HepG2 (cell line): Measurements from ENCODE around the gene INAFM1. TPM values are rescaled to one million over a fixed set of nuclear protein-coding genes. Genes with fewer than 3 reads are reported as not detected.
A peak's percentile ranks its signal among the peaks of the same experiment; 100 is the strongest.

Experiments
- ATF3 ChIP-seq: sonication (generic); formaldehyde crosslinking; IDR thresholded peaks from 2 replicates; pipeline ENCODE4 v1.4.0; 2020; ENCODE audit warnings: missing genetic modification reagents
- CAMTA2 ChIP-seq: sonication (generic); formaldehyde crosslinking; IDR thresholded peaks from 2 replicates; pipeline ENCODE4 v1.4.0; 2020; ENCODE audit warnings: mild to moderate bottlenecking, missing genetic modification reagents, borderline replicate concordance
- FUBP1 ChIP-seq: sonication (generic); formaldehyde crosslinking; IDR thresholded peaks from 2 replicates; pipeline ENCODE4 v1.5.1; 2020; ENCODE audit warnings: missing genetic modification reagents, mild to moderate bottlenecking, borderline replicate concordance
- KLF16 ChIP-seq, 2 experiments: sonication (generic) in 1 of 2; formaldehyde crosslinking in 1 of 2; IDR thresholded peaks; 2 replicates each; pipeline versions ENCODE4 v1.6.1 to v1.8.0; 2016 to 2023; ENCODE audit warnings: missing genetic modification reagents in 2 of 2, missing compliant biosample characterization in 1 of 2
- MTF1 ChIP-seq: sonication (generic); formaldehyde crosslinking; IDR thresholded peaks from 2 replicates; pipeline ENCODE4 v1.5.0; 2020; ENCODE audit warnings: missing genetic modification reagents
- MYC ChIP-seq: sonication (generic); formaldehyde crosslinking; IDR thresholded peaks from 2 replicates; pipeline ENCODE4 v1.9.0; 2021; ENCODE audit warnings: missing genetic modification reagents, borderline replicate concordance
- PHF8 ChIP-seq: sonication (generic); formaldehyde crosslinking; IDR thresholded peaks from 2 replicates; pipeline ENCODE4 v1.5.0; 2020; ENCODE audit warnings: missing genetic modification reagents
- POGK ChIP-seq: sonication (generic); formaldehyde crosslinking; conservative IDR thresholded peaks from 2 replicates; pipeline ENCODE4 v1.8.0; 2022; ENCODE audit warnings: mild to moderate bottlenecking, moderate library complexity, missing genetic modification reagents
- SNRNP70 ChIP-seq: fragments of 200-400 bp; formaldehyde crosslinking; IDR thresholded peaks from 2 replicates; pipeline ENCODE4 v1.6.1; 2017; ENCODE audit warnings: mild to moderate bottlenecking, low read depth, low read length, moderate library complexity
- THRA ChIP-seq: sonication (generic); formaldehyde crosslinking; IDR thresholded peaks from 2 replicates; pipeline ENCODE4 v1.4.0; 2020; ENCODE audit warnings: missing genetic modification reagents, borderline replicate concordance
- TIGD3 ChIP-seq: sonication (generic); formaldehyde crosslinking; IDR thresholded peaks from 2 replicates; pipeline ENCODE4 v1.5.1; 2020; ENCODE audit warnings: mild to moderate bottlenecking, missing genetic modification reagents, borderline replicate concordance
- WIZ ChIP-seq: sonication (generic); formaldehyde crosslinking; IDR thresholded peaks from 2 replicates; pipeline ENCODE4 v1.5.1; 2020; ENCODE audit warnings: mild to moderate bottlenecking, missing genetic modification reagents
- ZBTB7B ChIP-seq: sonication (generic); formaldehyde crosslinking; IDR thresholded peaks from 2 replicates; pipeline ENCODE4 v1.4.0; 2020; ENCODE audit warnings: missing genetic modification reagents
- ZC3H13 ChIP-seq: sonication (generic); formaldehyde crosslinking; IDR thresholded peaks from 2 replicates; pipeline ENCODE4 v1.8.1; 2023; ENCODE audit warnings: mild to moderate bottlenecking, missing genetic modification reagents, moderate library complexity
- ZNF101 ChIP-seq: sonication (generic); formaldehyde crosslinking; IDR thresholded peaks from 2 replicates; pipeline ENCODE4 v1.4.0; 2020; ENCODE audit warnings: mild to moderate bottlenecking, low read depth, missing genetic modification reagents, borderline replicate concordance
- ZNF333 ChIP-seq: sonication (generic); formaldehyde crosslinking; IDR thresholded peaks from 2 replicates; pipeline ENCODE4 v1.4.0; 2020; ENCODE audit warnings: mild to moderate bottlenecking, missing genetic modification reagents, borderline replicate concordance
- ZNF567 ChIP-seq: sonication (generic); formaldehyde crosslinking; IDR thresholded peaks from 2 replicates; pipeline ENCODE4 v1.8.1; 2023; ENCODE audit warnings: mild to moderate bottlenecking, missing genetic modification reagents, borderline replicate concordance
- ZNF598 ChIP-seq: sonication (generic); formaldehyde crosslinking; IDR thresholded peaks from 2 replicates; pipeline ENCODE4 v1.5.1; 2020; ENCODE audit warnings: mild to moderate bottlenecking, missing genetic modification reagents, borderline replicate concordance
- ZNF629 ChIP-seq: sonication (generic); formaldehyde crosslinking; conservative IDR thresholded peaks from 2 replicates; pipeline ENCODE4 v1.5.0; 2020; ENCODE audit warnings: missing genetic modification reagents
- ZNF652 ChIP-seq: IDR thresholded peaks from 2 replicates; pipeline ENCODE4 v1.6.1; 2016; ENCODE audit warnings: low read depth, borderline replicate concordance
- polyA plus RNA-seq, 8 experiments: library from polyadenylated mRNA; depleted of rRNA in 3 of 8; stranded (reverse) in 7 of 8; unstranded in 1 of 8; fragments of >200 nt; fragmentation: Illumina TruSeq in 4 of 8; extraction: Trizol in 4 of 8; gene quantifications; 2 replicates each; pipeline versions ENCODE4 v1.2.1 to v1.2.3, GENCODE V29; 2011 to 2016; ENCODE audit warnings: low read depth in 4 of 8, missing spikeins in 1 of 8, mixed read lengths in 1 of 8; ENCODE audit not compliant: insufficient read depth in 1 of 8
- total RNA-seq, 5 experiments: library from RNA; depleted of rRNA; stranded (reverse); fragments of >200 nt; fragmentation: Illumina TruSeq; extraction: Trizol; gene quantifications; 2 replicates each; pipeline ENCODE4 v1.2.3, GENCODE V29; 2016; ENCODE audit warnings: low read depth in 1 of 5
- TF ChIP-seq, protein P1 (sequence below): sonication (generic); formaldehyde crosslinking; IDR thresholded peaks from 2 replicates; pipeline ENCODE4 v1.8.0; 2022; ENCODE audit warnings: low read depth, missing genetic modification reagents

INAFM1 gene
- total and polyA plus RNA-seq, 2 of the 13 experiments (the other 11 are each of a cell fraction or from before 2014, with no cell fraction given) = 0.88 to 1.9 TPM

GRCh38 chr19:47247308-47247990, 27.2 kb upstream of the INAFM1 start (continued):
- TF ChIP-seq ZNF567 (CRISPR knock-in tag) = no peak
- no peak for TF ChIP-seq THRA (CRISPR knock-in tag)
- TF ChIP-seq TIGD3 = no peak
- TF ChIP-seq ATF3 (CRISPR knock-in tag) = no peak
- TF ChIP-seq ZBTB7B (CRISPR knock-in tag) = no peak
- TF ChIP-seq WIZ = no peak
- TF ChIP-seq ZNF333 = no peak
- TF ChIP-seq ZNF101 (CRISPR knock-in tag) = no peak
- TF ChIP-seq POGK (CRISPR knock-in tag) = no peak
- TF ChIP-seq FUBP1 (CRISPR knock-in tag) = no peak
- no peak for TF ChIP-seq MTF1 (CRISPR knock-in tag)
- no peak for TF ChIP-seq KLF16 (CRISPR knock-in tag; IDR thresholded peaks at IDR 0.05)
- no peak for TF ChIP-seq SNRNP70
- TF ChIP-seq ZC3H13 (CRISPR knock-in tag) = no peak
- peak; percentile 45; the same call in 1 of the 2 replicates for TF ChIP-seq MYC
- TF ChIP-seq ZNF652 = no peak
- no peak for TF ChIP-seq PHF8 (CRISPR knock-in tag)
- 0 out of 2 replicates have a peak, but pooled peaks have one; percentile 27 for TF ChIP-seq ZNF629
- 0 out of 2 replicates have a peak, but pooled peaks have one; percentile 23 for TF ChIP-seq ZNF598 (CRISPR knock-in tag)
- TF ChIP-seq CAMTA2 (CRISPR knock-in tag) = no peak
- TF ChIP-seq, protein P1, sequence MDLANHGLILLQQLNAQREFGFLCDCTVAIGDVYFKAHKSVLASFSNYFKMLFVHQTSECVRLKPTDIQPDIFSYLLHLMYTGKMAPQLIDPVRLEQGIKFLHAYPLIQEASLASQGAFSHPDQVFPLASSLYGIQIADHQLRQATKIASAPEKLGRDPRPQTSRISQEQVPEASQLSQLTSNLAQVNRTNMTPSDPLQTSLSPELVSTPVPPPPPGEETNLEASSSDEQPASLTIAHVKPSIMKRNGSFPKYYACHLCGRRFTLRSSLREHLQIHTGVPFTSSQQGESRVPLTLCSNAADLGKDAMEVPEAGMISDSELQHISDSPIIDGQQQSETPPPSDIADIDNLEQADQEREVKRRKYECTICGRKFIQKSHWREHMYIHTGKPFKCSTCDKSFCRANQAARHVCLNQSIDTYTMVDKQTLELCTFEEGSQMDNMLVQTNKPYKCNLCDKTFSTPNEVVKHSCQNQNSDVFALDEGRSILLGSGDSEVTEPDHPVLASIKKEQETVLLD (CRISPR knock-in tag) = no peak
